ENCODE results near the gene FAM228A. TPM values are rescaled to one million over a fixed set of nuclear protein-coding genes. Genes with fewer than 3 reads are reported as not detected.

Gene FAM228A
- polyA plus RNA-seq, 1 of the 3 experiments (the other 2 are of a cell fraction): 0.10 TPM

- Histone ChIP-seq H3K27ac (ENCODE audit: low read depth in 2 of 2, low read length in 1 of 2) (no peak overlapping the region), H3K9ac (no peak overlapping the region), H3K79me2 (ENCODE audit: insufficient read depth) (no peaks in the 10 kb centered on the region), H3K4me3 (ENCODE audit: low read depth in 2 of 2, low read length in 1 of 2) (no peak overlapping the region), H2AFZ (ENCODE audit: low read depth) (no peak overlapping the region), H3K27me3 (ENCODE audit: insufficient read depth) (no peaks in the 10 kb centered on the region), H4K20me1 (ENCODE audit: insufficient read depth) (no peaks in the 10 kb centered on the region), H3K4me2 (no peak overlapping the region), H3F3A (replicated peaks; ENCODE audit: insufficient read depth) (no peaks in the 10 kb centered on the region), H3K4me1 (ENCODE audit: control insufficient read depth in 1 of 2, insufficient read depth in 2 of 2, low read depth in 1 of 2, low read length in 1 of 2) (no peaks in the 10 kb centered on the region), H3K36me3 (replicated peaks in 1 of 2; ENCODE audit: control insufficient read depth in 1 of 2, insufficient read depth in 2 of 2, low read length in 1 of 2) (peaks cover 0 to 4% of the 10 kb centered on the region in 2 experiments), H3K9me3 (no peaks in the 10 kb centered on the region), H3K9me2 (no peaks in the 10 kb centered on the region)
- WGBS (ENCODE audit: low lambda C conversion rate): 78% methylated on average over 2 of the region's 2 CpGs
- DNase-seq: no peak
- ChIA-PET POLR2A (interaction anchor here (1.0 kb wide), 1 partner anchor 79 kb away, joined by 3 read pairs; no protein-coding TSS in a partner anchor), CTCF (interaction anchor here (0.6 to 1.4 kb wide), 5 partner anchors 10 to 158 kb away, joined by 3 to 7 read pairs (median 3); no protein-coding TSS in a partner anchor)
- no peak for TF ChIP-seq CTCF (IDR thresholded peaks at IDR 0.05)
- TF ChIP-seq MAX (IDR thresholded peaks at IDR 0.05; ENCODE audit: low read depth): no peak
- no peak for TF ChIP-seq RFX5 (IDR thresholded peaks at IDR 0.05; ENCODE audit: low read length)
- TF ChIP-seq FOXJ3 (CRISPR knock-in tag; IDR thresholded peaks at IDR 0.05): no peak
- TF ChIP-seq RAD21 (IDR thresholded peaks at IDR 0.05; ENCODE audit: low read length): no peak
- no peak for TF ChIP-seq IRF3 (IDR thresholded peaks at IDR 0.05; ENCODE audit: low read depth, low read length)
- no peak for TF ChIP-seq GATA2 (CRISPR knock-in tag; IDR thresholded peaks at IDR 0.05)
- no peak for TF ChIP-seq EZH2phosphoT487 (IDR thresholded peaks at IDR 0.05; ENCODE audit: borderline replicate concordance, low read depth)
- no peak for TF ChIP-seq TCF12 (IDR thresholded peaks at IDR 0.05)
- TF ChIP-seq FOSL2 (IDR thresholded peaks at IDR 0.05; ENCODE audit: borderline replicate concordance, low read depth): no peak
- no peak for TF ChIP-seq POLR2AphosphoS5 (IDR thresholded peaks at IDR 0.05; ENCODE audit: low read depth, low read length)
- TF ChIP-seq SMC3 (IDR thresholded peaks at IDR 0.05; ENCODE audit: low read depth, low read length): no peak
- TF ChIP-seq RXRA (IDR thresholded peaks at IDR 0.05; ENCODE audit: borderline replicate concordance, low read depth): no peak
- no peak for TF ChIP-seq USF1 (IDR thresholded peaks at IDR 0.05; ENCODE audit: borderline replicate concordance, low read depth)
- TF ChIP-seq MXI1 (IDR thresholded peaks at IDR 0.05; ENCODE audit: low read depth, low read length): no peak
- TF ChIP-seq NRF1 (IDR thresholded peaks at IDR 0.05; ENCODE audit: low read depth, low read length): no peak
- no peak for TF ChIP-seq RCOR1 (IDR thresholded peaks at IDR 0.05; ENCODE audit: low read length)
- TF ChIP-seq FOXM1 (IDR thresholded peaks at IDR 0.05; ENCODE audit: low read depth): no peak
- no peak for TF ChIP-seq MEF2A (IDR thresholded peaks at IDR 0.05; ENCODE audit: borderline replicate concordance, low read depth)
- no peak for TF ChIP-seq JUND (IDR thresholded peaks at IDR 0.05)
Measured at GRCh38 chr2:24163601-24164000, 11.3 kb upstream of the FAM228A start.

All from SK-N-SH (cell line).